Measurements from ENCODE around the gene NLRP3. TPM values are rescaled to one million over a fixed set of nuclear protein-coding genes. Genes with fewer than 3 reads are reported as not detected.
A peak's percentile ranks its signal among the peaks of the same experiment; 100 is the strongest.

NLRP3 gene
- total RNA-seq, 1 experiment from 2014 or later, result 0.33 TPM

DNA sequence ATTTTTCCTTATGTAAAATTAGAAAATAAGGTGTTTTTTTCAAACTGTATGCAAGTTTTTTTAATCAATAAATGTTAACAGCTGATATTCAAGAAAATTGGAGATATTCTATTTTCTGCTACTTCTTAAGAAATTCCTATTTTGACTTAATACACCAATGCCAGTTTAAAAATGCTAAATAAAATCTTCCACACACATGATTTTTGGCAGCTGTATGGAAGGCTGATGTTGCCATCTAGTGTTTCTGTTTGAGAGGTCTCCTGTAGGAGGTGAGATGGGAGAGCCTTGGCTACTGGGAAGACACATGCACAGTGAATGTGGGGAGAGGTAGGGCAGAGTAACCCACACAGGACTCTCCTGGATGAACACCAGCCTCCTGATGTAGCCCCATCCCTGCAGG lies 71.1 kb downstream of the NLRP3 start:
- no peaks in the 10 kb centered on the region for H3K9me3 ChIP-seq (ENCODE audit: control insufficient read depth, insufficient read depth, low read depth, low read length)
- CTCF ChIA-PET, result interaction anchor here (0.6 to 1.7 kb wide), 2 partner anchors 115 to 319 kb away, joined by 7 to 21 read pairs; no protein-coding TSS in a partner anchor

DNA sequence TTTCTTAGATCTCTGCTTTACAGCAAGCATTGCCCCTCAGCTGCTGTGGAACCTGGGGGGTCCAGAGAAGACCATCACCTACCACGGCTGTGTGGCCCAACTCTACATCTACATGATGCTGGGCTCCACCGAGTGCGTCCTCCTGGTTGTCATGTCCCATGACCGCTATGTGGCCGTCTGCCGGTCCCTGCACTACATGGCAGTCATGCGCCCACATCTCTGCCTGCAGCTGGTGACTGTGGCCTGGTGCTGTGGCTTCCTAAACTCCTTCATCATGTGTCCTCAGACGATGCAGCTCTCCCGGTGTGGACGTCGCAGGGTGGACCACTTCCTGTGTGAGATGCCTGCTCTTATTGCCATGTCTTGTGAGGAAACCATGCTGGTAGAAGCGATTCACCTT lies 75.4 kb downstream of the NLRP3 start:
- intact Hi-C loops (cut with micrococcal nuclease; ENCODE audit: unreplicated experiment), result no loop called here
- in situ Hi-C loops (cut with HindIII; ENCODE audit: low pct_unique_long_range_greater_than_20kb, low sequenced_read_pairs), result no loop called here
- TF ChIP-seq, protein P1, sequence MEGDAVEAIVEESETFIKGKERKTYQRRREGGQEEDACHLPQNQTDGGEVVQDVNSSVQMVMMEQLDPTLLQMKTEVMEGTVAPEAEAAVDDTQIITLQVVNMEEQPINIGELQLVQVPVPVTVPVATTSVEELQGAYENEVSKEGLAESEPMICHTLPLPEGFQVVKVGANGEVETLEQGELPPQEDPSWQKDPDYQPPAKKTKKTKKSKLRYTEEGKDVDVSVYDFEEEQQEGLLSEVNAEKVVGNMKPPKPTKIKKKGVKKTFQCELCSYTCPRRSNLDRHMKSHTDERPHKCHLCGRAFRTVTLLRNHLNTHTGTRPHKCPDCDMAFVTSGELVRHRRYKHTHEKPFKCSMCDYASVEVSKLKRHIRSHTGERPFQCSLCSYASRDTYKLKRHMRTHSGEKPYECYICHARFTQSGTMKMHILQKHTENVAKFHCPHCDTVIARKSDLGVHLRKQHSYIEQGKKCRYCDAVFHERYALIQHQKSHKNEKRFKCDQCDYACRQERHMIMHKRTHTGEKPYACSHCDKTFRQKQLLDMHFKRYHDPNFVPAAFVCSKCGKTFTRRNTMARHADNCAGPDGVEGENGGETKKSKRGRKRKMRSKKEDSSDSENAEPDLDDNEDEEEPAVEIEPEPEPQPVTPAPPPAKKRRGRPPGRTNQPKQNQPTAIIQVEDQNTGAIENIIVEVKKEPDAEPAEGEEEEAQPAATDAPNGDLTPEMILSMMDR (IDR thresholded peaks at IDR 0.05), result no peak
- no peak for TF ChIP-seq TCF7L2 (IDR thresholded peaks at IDR 0.05; ENCODE audit: low read depth, low read length)
- TF ChIP-seq SIN3A (IDR thresholded peaks at IDR 0.05; ENCODE audit: borderline replicate concordance, insufficient read depth, low read depth, low read length), result no peak
- TF ChIP-seq POLR2AphosphoS5 (IDR thresholded peaks at IDR 0.05; ENCODE audit: low read depth, low read length), result no peak
- TF ChIP-seq, protein P2, sequence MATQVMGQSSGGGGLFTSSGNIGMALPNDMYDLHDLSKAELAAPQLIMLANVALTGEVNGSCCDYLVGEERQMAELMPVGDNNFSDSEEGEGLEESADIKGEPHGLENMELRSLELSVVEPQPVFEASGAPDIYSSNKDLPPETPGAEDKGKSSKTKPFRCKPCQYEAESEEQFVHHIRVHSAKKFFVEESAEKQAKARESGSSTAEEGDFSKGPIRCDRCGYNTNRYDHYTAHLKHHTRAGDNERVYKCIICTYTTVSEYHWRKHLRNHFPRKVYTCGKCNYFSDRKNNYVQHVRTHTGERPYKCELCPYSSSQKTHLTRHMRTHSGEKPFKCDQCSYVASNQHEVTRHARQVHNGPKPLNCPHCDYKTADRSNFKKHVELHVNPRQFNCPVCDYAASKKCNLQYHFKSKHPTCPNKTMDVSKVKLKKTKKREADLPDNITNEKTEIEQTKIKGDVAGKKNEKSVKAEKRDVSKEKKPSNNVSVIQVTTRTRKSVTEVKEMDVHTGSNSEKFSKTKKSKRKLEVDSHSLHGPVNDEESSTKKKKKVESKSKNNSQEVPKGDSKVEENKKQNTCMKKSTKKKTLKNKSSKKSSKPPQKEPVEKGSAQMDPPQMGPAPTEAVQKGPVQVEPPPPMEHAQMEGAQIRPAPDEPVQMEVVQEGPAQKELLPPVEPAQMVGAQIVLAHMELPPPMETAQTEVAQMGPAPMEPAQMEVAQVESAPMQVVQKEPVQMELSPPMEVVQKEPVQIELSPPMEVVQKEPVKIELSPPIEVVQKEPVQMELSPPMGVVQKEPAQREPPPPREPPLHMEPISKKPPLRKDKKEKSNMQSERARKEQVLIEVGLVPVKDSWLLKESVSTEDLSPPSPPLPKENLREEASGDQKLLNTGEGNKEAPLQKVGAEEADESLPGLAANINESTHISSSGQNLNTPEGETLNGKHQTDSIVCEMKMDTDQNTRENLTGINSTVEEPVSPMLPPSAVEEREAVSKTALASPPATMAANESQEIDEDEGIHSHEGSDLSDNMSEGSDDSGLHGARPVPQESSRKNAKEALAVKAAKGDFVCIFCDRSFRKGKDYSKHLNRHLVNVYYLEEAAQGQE (IDR thresholded peaks at IDR 0.05; ENCODE audit: insufficient read depth in 1 of 2, low read depth in 2 of 2, low read length in 1 of 2), result no peak
- Histone ChIP-seq H3K27ac (ENCODE audit: low read length) (no peak overlapping the region), H3K9me3 (ENCODE audit: control insufficient read depth, insufficient read depth, low read depth, low read length) (no peaks in the 10 kb centered on the region), H3K4me3 (ENCODE audit: low read depth in 2 of 2, low read length in 2 of 2) (no peak overlapping the region), H3K36me3 (ENCODE audit: control insufficient read depth, insufficient read depth, low read length) (no peaks in the 10 kb centered on the region), H3K27me3 (ENCODE audit: control insufficient read depth, insufficient read depth, low read length) (peaks cover 8% of the 10 kb centered on the region), H3K4me1 (ENCODE audit: control insufficient read depth, insufficient read depth, low read length) (no peaks in the 10 kb centered on the region)
- POLR2A ChIA-PET, result no interaction called here
- ATAC-seq (no peak), DNase-seq (ENCODE audit: low read depth, low spot score) (no peak)
- CTCF ChIA-PET, result interaction anchor here (1.2 kb wide), 1 partner anchor 118 kb away, joined by 4 read pairs; no protein-coding TSS in a partner anchor
- no TSS peak for BruUV-seq (replicated peaks)

More for the DNA sequence above, 71.1 kb downstream of the NLRP3 start:
- intact Hi-C loops (cut with micrococcal nuclease; ENCODE audit: unreplicated experiment) (loop anchor here (1.0 to 5.0 kb wide), 2 partner anchors 97 to 115 kb away; no protein-coding TSS in a partner anchor), in situ Hi-C loops (cut with HindIII; ENCODE audit: low pct_unique_long_range_greater_than_20kb, low sequenced_read_pairs) (no loop called here)
- ATAC-seq (peak; percentile 97), DNase-seq (ENCODE audit: low read depth, low spot score) (peak; percentile 25)
- H3K4me3 ChIP-seq (ENCODE audit: low read depth in 2 of 2, low read length in 2 of 2), result no peak overlapping the region
- TF ChIP-seq SIN3A (IDR thresholded peaks at IDR 0.05; ENCODE audit: borderline replicate concordance, insufficient read depth, low read depth, low read length), result no peak
- TF ChIP-seq, protein P1 (IDR thresholded peaks at IDR 0.05), result peak; percentile 71
- no peaks in the 10 kb centered on the region for H3K36me3 ChIP-seq (ENCODE audit: control insufficient read depth, insufficient read depth, low read length)
- H3K4me1 ChIP-seq (ENCODE audit: control insufficient read depth, insufficient read depth, low read length), result no peaks in the 10 kb centered on the region
- no TSS peak for BruUV-seq (replicated peaks)
- H3K27me3 ChIP-seq (ENCODE audit: control insufficient read depth, insufficient read depth, low read length), result peaks cover 7% of the 10 kb centered on the region
- H3K27ac ChIP-seq (ENCODE audit: low read length), result no peak overlapping the region
- POLR2A ChIA-PET, result no interaction called here
